HG03060 (cell line): Measurements from ENCODE around the gene GNB2.

Source experiments
- ATAC-seq: cut with Tn5 transposase; IDR thresholded peaks from one replicate; pipeline ENCODE4 v1.9.1; 2021; ENCODE audit warnings: low read depth, moderate number of reproducible peaks; ENCODE audit not compliant: unreplicated experiment

The GNB2 gene

GRCh38 chr7:100680576-100681271 lies 7.2 kb downstream of the GNB2 start:
- ATAC-seq = no peak

GRCh38 chr7:100681491-100682227 lies 8.1 kb downstream of the GNB2 start:
- no peak for ATAC-seq

- no peak for ATAC-seq
Measured at GRCh38 chr7:100682228-100682741, 8.7 kb downstream of the GNB2 start.

- ATAC-seq = no peak
Measured at GRCh38 chr7:100682991-100683658, 9.6 kb downstream of the GNB2 start.

- ATAC-seq = no peak
Measured at GRCh38 chr7:100683659-100684533, 10.4 kb downstream of the GNB2 start.

- no peak for ATAC-seq
Measured at GRCh38 chr7:100684534-100685042, 11.0 kb downstream of the GNB2 start.

GRCh38 chr7:100685049-100685605 lies 11.6 kb downstream of the GNB2 start:
- ATAC-seq = no peak

GRCh38 chr7:100685631-100686145 lies 12.1 kb downstream of the GNB2 start:
- no peak for ATAC-seq

GRCh38 chr7:100686201-100686821 lies 12.8 kb downstream of the GNB2 start:
- ATAC-seq = no peak

GRCh38 chr7:100686822-100687211 lies 13.3 kb downstream of the GNB2 start:
- no peak for ATAC-seq

- no peak for ATAC-seq
Measured at GRCh38 chr7:100687261-100687660, 13.7 kb downstream of the GNB2 start.

GRCh38 chr7:100687751-100688300 lies 14.3 kb downstream of the GNB2 start:
- no peak for ATAC-seq

GRCh38 chr7:100688326-100688860 lies 14.9 kb downstream of the GNB2 start:
- ATAC-seq = no peak

- no peak for ATAC-seq
Measured at GRCh38 chr7:100689230-100690135, 15.9 kb downstream of the GNB2 start.

- no peak for ATAC-seq
Measured at GRCh38 chr7:100691676-100692577, 18.4 kb downstream of the GNB2 start.

GRCh38 chr7:100692578-100692961 lies 19.0 kb downstream of the GNB2 start:
- ATAC-seq = no peak
